GM19372 (cell line): ENCODE data around the gene EFNA4.

Experiments used
- ATAC-seq: cut with Tn5 transposase; IDR thresholded peaks from one replicate; pipeline ENCODE4 v1.9.1; 2021; ENCODE audit warnings: mild to moderate bottlenecking, low read depth, moderate library complexity; ENCODE audit not compliant: unreplicated experiment

The EFNA4 gene

DNA sequence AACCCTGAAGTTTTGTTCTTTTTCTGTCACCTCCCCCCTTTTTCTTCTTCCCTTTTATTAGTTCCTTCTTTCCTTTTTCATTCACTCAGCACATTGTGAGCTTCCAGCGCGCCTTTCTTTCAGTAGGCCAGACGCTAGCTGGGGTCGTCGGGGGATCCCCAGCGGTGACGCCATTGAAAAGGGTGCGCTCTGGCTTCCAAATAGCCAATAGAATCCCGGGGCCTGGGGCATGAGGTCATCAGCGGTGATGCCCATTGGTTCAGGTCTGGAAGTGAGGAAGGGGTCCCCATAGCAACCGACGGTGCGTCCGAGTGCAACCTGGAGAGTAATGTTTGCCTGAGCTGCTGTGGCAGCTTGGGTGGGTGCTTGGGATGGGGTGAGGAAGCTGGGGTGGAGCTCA lies 8.2 kb downstream of the EFNA4 start:
- ATAC-seq: no peak

DNA sequence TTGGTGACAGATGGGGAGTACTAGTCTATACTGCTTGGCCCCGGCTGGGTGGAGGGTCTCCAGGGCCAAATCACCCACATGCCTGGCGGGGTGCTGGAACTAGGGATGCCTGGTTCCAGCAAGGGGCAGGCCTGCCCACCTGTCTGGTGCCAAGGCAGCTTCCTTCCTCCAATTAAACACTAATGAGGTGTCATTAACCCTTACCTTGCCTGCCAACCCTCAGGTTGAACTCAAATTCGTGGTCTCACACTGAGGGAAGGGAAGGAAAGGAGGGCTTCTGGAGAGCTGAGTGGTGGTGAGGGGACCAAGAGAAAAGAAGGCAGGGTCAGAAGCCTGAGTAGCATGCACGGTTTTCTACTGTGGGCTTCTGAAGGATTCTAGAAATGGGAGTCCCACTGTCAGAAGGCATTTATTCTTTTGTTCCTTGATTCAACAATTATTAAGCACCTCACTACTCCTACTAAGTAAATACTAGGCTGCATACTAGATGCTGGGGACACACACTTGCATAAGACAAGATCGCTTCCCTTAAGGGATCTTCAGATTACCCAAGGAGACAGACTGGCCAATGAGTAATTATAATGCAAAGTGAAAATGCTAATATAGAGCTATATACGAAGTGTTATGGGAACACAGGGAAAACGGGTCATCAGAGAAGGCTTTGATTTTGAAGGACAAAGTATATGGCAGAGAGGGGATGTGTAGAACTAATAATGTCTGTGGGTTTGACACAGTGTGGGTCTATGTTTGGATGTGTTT lies 9.2 kb downstream of the EFNA4 start:
- ATAC-seq: no peak

DNA sequence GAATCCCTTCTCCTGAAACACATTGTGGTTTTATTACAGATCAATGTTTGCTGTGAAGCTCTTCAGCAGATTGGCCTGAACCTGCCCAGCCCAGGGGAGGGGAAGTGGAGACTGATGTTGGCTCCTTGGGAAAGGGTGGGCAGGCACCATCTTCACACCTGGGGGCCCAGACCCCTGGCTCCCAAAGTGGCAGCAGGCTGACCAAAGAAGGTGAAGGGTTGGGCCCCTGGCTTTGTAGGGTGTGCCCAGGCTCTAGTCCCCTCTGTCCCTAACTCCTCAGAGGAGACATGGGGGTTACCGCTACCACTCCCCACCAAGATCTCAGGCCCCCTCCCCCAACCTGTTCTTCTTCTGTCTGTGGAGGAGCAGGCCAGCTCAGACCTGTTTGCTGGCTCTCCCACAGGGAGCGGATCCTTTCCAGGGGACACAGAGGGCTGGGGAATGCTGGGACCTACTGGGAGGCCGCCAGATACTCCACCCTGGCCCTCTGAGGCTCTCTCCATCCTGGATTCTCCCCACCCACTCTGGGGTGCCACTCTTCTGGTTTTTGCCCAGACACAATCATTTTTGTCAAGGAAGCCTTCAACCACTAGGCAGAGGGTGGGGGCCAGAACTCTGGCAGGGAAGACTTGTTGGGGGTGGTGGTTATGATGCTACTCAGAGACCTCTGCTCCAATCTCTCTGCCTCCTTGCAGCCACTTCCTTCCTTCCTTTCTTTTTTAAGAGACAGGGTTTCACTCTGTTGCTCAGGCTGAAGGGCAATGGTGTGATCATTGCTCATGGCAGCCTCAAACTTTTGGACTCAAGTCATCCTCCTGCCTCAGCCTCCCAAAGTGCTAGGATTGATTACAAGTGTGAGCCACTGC lies 10.1 kb downstream of the EFNA4 start:
- no peak for ATAC-seq

DNA sequence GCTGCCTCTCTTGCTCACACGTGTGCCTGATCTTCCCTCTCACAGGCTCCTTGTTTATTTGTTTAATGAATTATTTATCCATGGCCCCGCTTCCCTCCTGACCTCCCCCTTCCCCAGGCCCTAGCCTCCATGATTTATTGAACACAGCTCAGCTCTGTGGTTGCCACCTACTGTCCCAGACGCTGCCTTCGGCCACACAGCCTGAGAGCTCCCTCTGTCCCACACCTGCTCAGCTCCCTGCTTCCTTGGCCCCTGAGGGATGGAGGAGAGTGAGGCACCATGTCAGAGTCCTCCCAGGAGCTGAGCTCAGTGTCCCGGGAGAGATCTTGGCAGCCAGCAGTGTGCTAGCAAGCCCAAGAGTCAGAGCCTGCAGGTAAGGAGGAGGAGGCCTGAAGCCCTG lies 12.0 kb downstream of the EFNA4 start:
- ATAC-seq: no peak

DNA sequence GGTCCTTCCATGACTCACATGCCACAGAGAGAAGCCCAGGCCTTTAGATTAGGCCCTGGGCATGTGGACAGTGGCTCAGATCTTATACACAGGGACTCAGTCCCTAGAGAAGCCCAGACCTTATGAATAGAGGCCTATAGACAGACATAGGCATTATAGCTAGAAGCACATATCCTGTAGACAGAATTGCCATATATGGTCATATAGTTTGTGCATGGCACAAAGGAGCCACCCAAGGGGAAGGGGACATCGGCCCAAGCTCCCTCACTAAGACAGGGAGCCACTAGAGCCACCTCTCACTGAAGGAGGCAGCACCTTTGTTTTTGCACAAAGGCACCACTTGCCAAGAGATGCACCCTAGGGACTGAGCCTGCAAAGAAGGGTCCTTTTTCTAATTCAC lies 12.8 kb downstream of the EFNA4 start:
- no peak for ATAC-seq

DNA sequence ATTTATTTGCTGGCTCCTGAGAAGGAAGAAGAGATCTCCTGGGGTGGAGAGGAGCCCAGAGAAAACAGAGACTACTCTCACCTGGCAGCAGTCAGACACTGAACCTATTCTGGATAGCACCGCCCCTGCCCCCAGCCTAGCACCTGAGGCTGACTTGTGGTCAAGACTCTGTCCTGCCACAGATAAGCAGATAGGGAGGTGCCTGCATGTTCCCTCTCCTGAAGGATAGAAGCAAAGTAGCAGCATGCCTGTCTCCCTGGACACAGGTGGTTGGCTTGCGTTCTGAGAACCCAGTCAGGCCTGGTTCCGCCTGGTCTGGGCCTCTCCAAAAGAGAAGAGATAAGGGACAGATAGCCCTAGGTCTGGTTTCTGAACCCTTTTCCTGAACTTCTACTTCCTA lies 13.8 kb downstream of the EFNA4 start:
- no peak for ATAC-seq

DNA sequence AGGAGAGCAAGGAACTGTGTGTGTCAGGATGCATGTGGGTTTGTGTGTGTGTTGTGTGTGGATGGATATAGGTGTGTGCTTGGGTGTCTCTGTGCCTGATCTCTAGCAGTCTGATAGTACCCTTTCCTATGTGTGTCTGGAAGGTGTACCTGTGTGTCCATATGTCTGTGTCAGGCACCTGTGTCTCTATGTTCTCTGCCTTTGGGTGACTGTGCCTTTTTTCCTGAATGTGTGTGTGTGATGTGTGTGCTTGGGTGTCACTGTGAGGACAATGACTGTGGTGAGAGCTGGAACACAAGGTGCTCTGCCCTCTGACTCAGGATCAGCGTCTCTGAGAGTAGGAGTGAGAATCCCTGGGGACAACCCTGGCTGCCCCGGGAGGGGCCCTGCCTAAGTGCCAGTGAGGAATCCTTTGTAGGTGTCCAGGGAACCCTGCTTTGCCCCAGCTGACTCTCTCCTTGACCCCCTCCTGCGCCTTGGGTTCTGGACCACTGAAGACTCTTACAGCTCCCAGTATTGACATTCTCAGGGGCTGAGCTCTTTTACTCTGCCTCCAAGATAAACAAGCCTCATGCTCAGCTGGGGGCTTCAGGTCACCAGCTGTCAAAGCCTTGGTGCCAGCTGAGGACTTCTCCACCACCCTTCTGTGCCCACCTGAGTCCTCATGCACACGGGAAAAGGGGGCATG lies 14.4 kb downstream of the EFNA4 start:
- ATAC-seq: no peak

DNA sequence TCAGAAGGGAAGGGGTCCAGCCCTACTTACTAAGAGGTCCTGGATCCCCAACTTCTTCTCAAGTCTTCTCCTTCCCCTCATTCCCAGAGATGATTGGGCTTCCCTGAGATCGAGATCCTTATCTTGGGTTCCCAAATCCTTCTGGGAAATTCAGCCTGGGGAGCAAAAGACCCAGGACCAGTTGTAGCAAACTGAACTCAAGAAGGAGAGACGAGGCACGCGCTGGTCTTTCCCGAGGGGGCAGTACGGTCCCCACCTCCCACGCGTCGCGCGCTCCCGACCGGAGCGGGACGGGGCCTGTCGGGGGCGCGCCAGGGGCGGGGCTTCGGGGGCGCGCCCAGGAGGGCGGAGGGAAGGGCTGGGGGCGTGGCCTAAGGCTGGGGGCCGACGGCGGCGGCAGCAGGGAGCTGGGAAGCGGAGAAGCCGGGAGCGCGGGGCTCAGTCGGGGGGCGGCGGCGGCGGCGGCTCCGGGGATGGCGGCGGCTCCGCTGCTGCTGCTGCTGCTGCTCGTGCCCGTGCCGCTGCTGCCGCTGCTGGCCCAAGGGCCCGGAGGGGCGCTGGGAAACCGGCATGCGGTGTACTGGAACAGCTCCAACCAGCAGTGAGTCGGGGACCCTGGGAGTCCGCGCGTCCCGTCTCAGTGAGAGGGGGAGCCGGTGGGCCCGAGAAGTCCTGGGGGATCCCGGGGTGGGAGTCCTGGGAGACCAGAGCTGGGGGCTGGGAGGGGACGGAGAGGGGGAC lies 15.1 kb downstream of the EFNA4 start, which contains the start of gene EFNA3:
Gene EFNA3, plus strand, starts transcription at position 369 of the 741 bp plus-strand sequence. Its CDS starts 105 bp downstream, at position 474.
- no peak for ATAC-seq

DNA sequence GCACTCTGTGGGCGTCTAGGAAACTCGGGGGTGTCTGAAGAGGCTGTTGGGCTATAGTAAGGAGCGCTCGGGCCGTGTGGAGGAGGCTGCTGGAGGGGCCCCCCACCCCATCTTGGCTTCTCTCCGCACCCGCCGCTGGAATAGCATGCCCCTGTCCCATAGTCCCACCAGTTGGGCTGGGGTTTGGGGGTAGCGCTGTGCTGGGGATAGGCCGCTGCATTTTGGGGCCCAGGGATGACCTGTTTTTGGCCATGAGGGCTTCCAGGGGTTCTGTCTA lies 15.6 kb downstream of the EFNA4 start:
- no peak for ATAC-seq

DNA sequence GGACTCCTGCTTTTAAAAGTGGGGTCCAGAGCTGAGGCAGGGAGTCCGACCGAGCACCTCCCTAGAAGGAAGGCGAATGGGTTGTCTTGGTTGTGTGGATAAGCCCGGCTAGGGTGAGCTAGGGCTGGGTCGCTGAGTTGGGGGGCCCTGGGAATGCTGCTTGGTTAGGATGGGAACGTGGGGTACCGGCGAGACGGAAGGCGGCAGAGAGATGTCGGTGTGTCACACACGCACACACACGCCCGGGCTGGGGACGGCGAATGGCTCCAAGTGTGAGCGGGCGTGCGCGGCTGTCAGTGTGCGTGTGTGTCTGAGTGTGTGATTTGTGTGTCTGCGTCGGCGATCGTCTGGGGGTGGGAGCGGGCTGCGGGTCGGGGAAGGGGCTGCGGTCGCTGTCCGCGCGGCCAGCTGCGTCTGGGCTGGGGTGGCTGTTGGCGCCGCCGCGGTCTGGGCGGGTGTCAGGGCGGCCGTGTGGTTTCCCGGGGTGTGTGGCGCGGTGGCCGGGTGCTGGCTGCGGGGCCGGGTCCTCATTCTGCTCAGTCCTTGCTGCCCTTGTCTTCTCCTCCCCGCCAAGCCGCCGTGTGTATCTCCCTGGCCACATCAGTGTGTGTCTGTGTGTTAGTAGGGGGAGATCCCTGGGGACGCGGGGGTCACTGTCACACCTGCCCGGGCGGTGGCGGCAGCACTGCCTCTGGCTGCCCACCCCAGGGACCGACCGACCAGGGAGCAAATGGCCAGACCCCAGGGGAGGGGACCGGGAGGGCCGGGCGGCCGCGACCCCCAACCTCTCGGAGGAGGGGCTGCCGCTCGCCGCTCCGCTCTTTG lies 16.2 kb downstream of the EFNA4 start:
- ATAC-seq: no peak

DNA sequence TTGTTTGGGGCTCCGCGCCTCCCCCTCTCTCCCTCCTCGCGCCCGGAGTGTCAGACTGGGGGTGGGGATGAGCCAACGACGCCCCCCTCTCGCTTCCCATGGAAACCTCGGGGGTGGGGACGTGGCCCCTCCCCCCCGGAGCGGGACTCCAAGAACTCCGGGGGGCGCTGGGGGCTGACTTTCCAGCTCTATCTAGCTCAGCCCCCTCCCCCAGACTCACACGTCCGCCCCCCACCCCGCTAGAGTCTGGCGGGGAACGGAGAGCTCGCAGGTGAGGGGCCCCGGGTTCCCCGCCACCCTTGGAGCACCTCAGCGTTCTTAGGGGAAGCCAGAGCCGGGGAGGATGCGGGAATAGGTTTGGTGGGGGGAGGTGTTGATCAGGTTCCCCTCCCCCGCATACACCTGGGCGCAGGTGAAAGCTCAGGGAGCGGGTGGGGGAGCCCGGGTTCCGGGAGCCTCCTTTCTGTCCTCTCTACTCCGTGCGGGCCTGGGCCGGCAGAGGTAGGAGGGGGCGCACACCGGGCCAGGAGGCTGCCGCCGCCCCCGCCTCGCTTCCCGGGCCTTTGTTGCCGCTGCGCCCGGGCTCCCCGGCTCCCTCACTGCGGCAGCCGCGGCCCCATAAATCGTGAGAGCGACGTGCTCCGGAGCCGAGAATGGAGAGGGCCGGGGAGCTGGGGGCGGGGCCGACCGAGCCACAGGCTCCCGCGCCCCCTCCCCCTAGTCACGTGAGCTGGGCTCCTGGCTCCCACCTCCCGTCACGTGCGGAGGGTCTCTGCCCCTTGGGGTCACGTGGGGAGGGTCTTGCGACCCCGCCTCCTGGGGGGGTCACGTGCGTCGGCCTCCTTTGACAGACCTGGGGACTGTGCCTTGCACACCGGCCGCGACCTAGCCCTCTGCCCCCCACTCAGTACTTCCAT lies 17.0 kb downstream of the EFNA4 start:
- no peak for ATAC-seq

DNA sequence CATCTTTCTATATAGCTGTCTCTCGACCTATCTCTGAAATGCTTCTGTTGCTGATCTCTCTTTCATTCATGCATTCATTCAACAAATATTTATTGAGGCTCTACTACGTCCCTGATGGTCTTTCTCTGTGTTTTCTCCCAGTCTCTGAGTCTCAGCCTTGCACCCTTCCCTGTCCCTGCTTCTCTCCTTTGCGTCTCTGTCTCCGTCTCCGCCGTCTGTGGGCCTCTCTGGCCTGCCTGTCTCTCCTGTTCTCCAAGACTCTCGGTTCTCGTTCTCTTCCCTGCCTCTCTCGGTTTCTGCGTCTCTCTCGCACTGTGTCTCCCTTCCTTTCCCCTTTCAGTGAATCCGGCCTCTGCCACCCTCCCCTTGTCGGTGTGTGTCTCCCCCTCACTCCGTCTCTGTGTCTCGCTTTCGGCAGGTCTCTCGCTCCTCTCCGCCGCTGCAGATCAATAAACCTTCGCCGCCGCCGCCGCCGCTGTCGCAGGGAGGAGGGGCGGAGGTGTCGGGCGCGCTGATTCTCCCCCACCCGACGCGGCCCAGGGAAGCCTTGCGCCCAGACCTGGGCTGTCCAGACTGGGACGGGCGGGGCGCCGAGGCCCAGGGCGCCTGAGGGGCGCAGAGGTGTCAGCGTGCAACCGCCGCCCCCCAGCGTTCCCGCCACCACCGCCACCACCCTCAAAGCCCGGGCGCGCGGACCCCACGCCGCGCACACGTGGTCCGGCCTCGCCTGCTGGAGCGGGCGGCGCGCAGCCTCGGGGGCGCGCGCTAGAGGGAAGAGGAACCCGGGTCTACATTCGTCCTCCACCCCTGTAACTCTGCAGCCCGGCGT lies 18.1 kb downstream of the EFNA4 start:
- ATAC-seq: no peak

DNA sequence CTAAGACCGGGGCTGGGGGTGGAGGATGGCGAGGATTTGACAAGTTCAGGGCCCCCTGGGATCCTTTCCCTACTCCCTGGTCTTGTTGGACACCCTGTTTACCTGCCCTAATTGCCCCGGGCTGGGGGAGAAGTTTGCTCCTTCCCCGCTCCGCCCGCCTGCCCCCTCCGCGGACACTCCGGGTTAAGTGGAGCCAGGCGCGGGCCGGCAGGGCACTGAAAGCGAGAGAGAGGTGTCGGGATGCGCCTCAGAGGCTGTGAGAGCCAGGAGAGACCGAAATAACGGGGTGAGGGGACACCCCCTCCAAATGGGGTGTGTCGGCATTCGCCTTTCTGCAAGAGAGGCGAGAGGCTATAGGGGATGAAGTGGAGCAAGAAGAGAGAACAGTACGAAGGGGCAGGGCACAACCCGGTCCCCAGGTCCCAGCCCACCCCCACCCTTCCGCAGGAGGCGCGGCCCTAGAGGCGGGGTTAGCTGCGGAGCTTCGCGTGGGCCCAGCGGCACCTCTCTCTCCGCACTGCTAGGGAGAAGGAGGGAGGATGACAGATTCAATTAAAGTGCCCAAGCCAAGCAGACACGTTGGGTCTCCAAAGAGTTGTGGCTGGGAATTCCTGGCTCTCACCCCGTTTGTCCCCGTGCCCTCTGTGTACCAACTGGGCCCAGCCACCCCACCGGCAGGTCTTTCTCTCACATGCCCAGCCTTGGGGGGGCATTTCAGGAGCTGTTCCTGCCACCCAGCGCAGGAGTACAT lies 18.9 kb downstream of the EFNA4 start:
- no peak for ATAC-seq

DNA sequence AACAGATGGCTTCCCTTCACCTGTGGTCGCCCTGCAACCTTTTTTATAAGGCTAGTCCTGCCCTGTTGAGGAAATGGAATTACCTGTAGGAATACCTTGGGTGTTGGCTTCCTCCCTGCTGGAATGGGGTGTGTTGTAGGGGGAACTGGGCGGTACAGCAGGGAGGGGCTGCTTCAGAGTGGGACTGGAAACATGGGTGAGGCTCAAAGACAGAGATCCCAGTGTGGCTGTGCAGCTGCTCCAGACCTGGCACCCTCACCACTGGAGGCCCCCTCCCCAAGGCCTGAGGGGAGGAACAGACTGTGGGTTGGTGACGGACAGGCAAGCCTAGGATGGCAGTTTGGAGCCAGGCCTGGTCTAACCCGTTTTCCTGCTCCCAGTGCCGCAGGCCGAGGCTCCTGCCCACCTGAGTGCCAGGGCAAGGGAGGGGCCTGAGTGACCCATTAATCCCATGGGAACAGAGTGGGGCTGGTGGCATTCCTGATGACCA lies 19.6 kb downstream of the EFNA4 start:
- no peak for ATAC-seq

DNA sequence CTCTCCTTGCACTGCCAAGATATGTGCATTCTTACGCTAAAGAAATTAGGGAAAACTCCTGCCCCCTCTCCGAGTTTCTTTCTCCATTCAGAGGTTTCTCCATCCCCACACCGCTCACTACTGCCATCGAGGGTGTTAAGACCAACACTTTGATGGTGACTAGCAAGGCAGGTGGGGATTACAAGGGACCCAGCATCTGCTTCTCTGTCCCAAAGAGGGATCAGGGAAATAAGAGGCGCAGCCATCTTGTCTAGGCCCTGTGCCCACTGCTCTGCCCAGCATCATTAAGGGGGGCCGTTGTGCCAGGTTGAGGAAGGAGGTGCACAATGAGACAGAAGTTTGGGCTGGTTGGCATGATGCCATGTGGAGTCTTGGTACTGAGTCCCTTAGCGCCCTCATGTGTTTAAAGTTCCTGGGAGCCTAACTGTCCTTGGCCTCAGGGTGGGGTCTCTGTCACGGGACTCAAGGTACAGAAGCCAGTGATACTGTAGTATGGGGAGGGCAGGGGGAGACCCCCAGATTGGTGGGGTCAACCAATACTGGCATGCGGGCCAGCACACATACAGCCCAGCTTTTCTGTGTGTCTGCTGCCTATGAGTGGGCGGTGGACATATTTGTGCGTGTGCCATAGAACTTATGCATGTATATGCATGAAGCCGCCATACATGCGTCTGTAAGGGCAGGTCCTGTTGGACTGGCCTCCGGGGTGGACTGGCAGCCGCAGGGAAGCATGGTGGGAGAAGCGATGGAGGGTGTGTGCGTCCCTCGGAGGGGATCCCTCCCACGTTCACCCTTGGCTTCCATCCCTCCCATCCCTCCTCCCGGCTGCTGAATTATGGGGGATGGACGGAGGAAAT lies 20.6 kb downstream of the EFNA4 start:
- no peak for ATAC-seq
